ENCODE results near the gene SCNM1.
"Not testable (repeated sequence)": the region's sequence is repeated elsewhere in the genome, so short reads cannot be mapped to it uniquely, and the experiment has no call there.

Gene SCNM1

GRCh38 chr1:151193856-151194255 is 27.9 kb downstream of the SCNM1 start:
- no peak for DNase-seq (ENCODE audit: low spot score)

GRCh38 chr1:151194894-151195594 is 29.1 kb downstream of the SCNM1 start:
- peak; percentile 89 for DNase-seq (ENCODE audit: low spot score)

GRCh38 chr1:151196292-151196800 is 30.4 kb downstream of the SCNM1 start:
- peak; percentile 46 for DNase-seq (ENCODE audit: low spot score)

- DNase-seq (ENCODE audit: low spot score): no peak
Measured at GRCh38 chr1:151197863-151198253, 31.9 kb downstream of the SCNM1 start.

- DNase-seq (ENCODE audit: low spot score): peak; percentile 98
Measured at GRCh38 chr1:151198254-151199127, 32.5 kb downstream of the SCNM1 start, which contains the start of gene PIP5K1A. Gene PIP5K1A, plus strand, starts transcription at chr1:151198552. Its CDS starts 445 bp downstream, at chr1:151198997.

GRCh38 chr1:151199873-151200581 is 34.1 kb downstream of the SCNM1 start:
- DNase-seq (ENCODE audit: low spot score): peak; percentile 78

- DNase-seq (ENCODE audit: low spot score): not testable (repeated sequence)
Measured at GRCh38 chr1:151205381-151205965, 39.5 kb downstream of the SCNM1 start.

GRCh38 chr1:151210830-151211229 is 44.9 kb downstream of the SCNM1 start:
- DNase-seq (ENCODE audit: low spot score): peak; percentile 27

- DNase-seq (ENCODE audit: low spot score): no peak
Measured at GRCh38 chr1:151211972-151212705, 46.2 kb downstream of the SCNM1 start.

GRCh38 chr1:151213560-151213959 is 47.6 kb downstream of the SCNM1 start:
- DNase-seq (ENCODE audit: low spot score): no peak
